Measurements from ENCODE around the gene CSNK2A1. TPM values are rescaled to one million over a fixed set of nuclear protein-coding genes. Genes with fewer than 3 reads are reported as not detected.

The CSNK2A1 gene
- polyA plus RNA-seq, 6 donors from 2014 or later, result 47.4 to 78.4 (median 63.2) TPM

GRCh38 chr20:431012-431904 lies 112.3 kb downstream of the CSNK2A1 start:
- Mint-ChIP-seq H3K36me3 (peaks cover 0 to 5% of the 10 kb centered on the region in 2 donors), H3K27me3 (no peaks in the 10 kb centered on the region), H3K4me1 (peaks cover 12 to 19% (median 17%) of the 10 kb centered on the region in 3 donors), H3K27ac (peak overlapping the region in 2 of 6 donors; percentile 72 to 81), H3K9me3 (no peaks in the 10 kb centered on the region), H3K4me3 (no peak overlapping the region)
- DNase-seq (no peak), ATAC-seq (ENCODE audit: low read depth in 2 of 2) (no peak)

- Mint-ChIP-seq H3K4me1 (peaks cover 11 to 19% (median 17%) of the 10 kb centered on the region in 3 donors), H3K4me3 (no peak overlapping the region), H3K27me3 (no peaks in the 10 kb centered on the region), H3K27ac (no peak overlapping the region), H3K9me3 (no peaks in the 10 kb centered on the region), H3K36me3 (no peaks in the 10 kb centered on the region)
- no peak for ATAC-seq (ENCODE audit: low read depth in 2 of 2)
- no peak for DNase-seq
Measured at GRCh38 chr20:430091-430999, 113.2 kb downstream of the CSNK2A1 start.

DNA sequence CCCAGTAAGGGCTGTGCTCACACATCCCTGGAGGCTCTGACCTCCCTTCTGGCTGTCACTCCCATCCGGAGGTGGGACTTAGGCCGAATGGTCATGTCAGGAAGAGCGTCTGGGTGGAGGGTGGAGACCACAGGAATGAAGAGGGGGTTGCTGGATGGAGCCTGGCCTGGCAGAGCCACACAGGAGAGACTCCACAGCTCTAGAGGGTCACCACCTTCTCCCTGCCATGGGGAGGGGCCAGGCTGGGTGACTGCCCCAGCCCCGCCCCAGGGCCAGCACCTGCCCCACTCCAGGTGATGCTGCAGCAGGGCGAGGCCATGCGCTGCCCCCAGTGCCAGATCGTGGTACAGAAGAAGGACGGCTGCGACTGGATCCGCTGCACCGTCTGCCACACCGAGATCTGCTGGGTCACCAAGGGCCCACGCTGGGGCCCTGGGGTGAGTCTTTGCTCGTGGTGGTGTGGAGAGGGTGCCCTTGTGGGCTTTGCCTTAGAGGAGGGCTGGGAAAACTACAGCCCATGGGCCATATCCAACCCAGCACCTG lies 114.9 kb downstream of the CSNK2A1 start:
- Mint-ChIP-seq H3K9me3 (no peaks in the 10 kb centered on the region), H3K4me3 (no peak overlapping the region), H3K36me3 (peaks cover 0 to 10% of the 10 kb centered on the region in 2 donors), H3K27ac (no peak overlapping the region), H3K4me1 (peaks cover 7 to 9% (median 8%) of the 10 kb centered on the region in 3 donors), H3K27me3 (no peaks in the 10 kb centered on the region)
- DNase-seq (no peak), ATAC-seq (ENCODE audit: low read depth in 2 of 2) (no peak)

DNA sequence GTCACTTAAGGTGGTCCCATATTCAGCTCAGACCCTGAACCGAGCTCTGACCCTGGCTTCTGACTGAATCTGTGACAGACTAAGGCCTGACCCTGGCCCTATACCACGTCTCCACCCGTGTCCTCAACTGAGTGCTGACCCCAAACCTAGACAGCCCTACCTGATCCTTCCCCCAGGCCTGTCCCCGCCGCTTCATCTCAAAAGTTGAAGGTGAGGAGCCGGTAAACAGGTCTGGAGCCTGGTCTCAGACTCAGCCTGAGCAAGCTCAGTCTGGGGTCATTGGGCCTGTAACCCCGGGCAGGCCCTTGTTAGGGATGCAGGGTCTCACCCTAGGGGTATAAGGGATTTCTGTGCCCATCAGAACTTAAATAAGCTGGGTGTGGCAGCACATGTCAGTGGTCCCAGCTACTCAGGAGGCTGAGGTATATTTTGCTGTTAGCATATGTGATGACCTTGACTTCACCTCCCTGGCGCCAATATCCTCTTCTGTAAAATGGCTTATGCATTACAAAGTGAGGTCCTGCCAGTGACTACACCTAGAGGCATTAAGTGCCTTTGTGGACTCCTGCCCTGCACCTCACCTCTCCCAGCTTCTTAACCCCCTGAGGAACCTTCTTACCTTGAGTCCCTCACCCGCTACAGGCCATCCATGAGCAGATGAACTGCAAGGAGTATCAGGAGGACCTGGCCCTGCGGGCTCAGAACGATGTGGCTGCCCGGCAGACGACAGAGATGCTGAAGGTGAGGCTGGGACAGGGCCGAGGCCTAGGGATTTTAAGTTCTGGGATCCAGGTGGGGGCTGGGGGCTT lies 115.5 kb downstream of the CSNK2A1 start:
- H3K36me3 Mint-ChIP-seq, result peaks cover 0 to 10% of the 10 kb centered on the region in 2 donors
- H3K9me3 Mint-ChIP-seq, result no peaks in the 10 kb centered on the region
- H3K4me1 Mint-ChIP-seq, result peaks cover under 1 to 3% (median 1%) of the 10 kb centered on the region in 3 donors
- H3K4me3 Mint-ChIP-seq, result peak overlapping the region in 1 of 8 donors; percentile 68
- no peaks in the 10 kb centered on the region for H3K27me3 Mint-ChIP-seq
- H3K27ac Mint-ChIP-seq, result no peak overlapping the region
- DNase-seq (no peak), ATAC-seq (ENCODE audit: low read depth in 2 of 2) (no peak)

- no peak for DNase-seq
- H3K4me3 Mint-ChIP-seq, result no peak overlapping the region
- no peak overlapping the region for H3K27ac Mint-ChIP-seq
- ATAC-seq (ENCODE audit: low read depth in 2 of 2), result no peak
- H3K27me3 Mint-ChIP-seq, result no peaks in the 10 kb centered on the region
- peaks cover 0 to 12% of the 10 kb centered on the region in 2 donors for H3K36me3 Mint-ChIP-seq
- peaks cover 0 to under 1% (median 0%) of the 10 kb centered on the region in 3 donors for H3K4me1 Mint-ChIP-seq
- no peaks in the 10 kb centered on the region for H3K9me3 Mint-ChIP-seq
Measured at GRCh38 chr20:427401-427800, 116.2 kb downstream of the CSNK2A1 start.

GRCh38 chr20:426566-426965 lies 117.0 kb downstream of the CSNK2A1 start:
- ATAC-seq (ENCODE audit: low read depth in 2 of 2) (no peak), DNase-seq (no peak)
- Mint-ChIP-seq H3K27me3 (no peaks in the 10 kb centered on the region), H3K36me3 (peaks cover 0 to 20% of the 10 kb centered on the region in 2 donors), H3K9me3 (no peaks in the 10 kb centered on the region), H3K4me3 (no peak overlapping the region), H3K27ac (no peak overlapping the region), H3K4me1 (peaks cover 0 to 3% (median 3%) of the 10 kb centered on the region in 3 donors)

Other genes starting within 250 kb of the CSNK2A1 start
- gene ZCCHC3, start 246.2 kb downstream of the CSNK2A1 start, polyA plus RNA-seq (ENCODE audit: low read depth in 6 of 6), result 10 to 100 TPM in 5 of 6 donors, 1 to 10 TPM in 1; 9.7 to 19.0 (median 10.9) TPM
- gene SOX12, start 218.2 kb downstream of the CSNK2A1 start, polyA plus RNA-seq (ENCODE audit: low read depth in 6 of 6), result 1 to 10 TPM in 2 of 6 donors, under 1 TPM in 4; 0.15 to 1.7 (median 0.95) TPM
- gene NRSN2, start 196.7 kb downstream of the CSNK2A1 start, polyA plus RNA-seq (ENCODE audit: low read depth in 6 of 6), result 1 to 10 TPM; 4.7 to 9.8 (median 8.2) TPM
- gene TRIB3, start 163.0 kb downstream of the CSNK2A1 start, polyA plus RNA-seq (ENCODE audit: low read depth in 6 of 6), result 10 to 100 TPM in 5 of 6 donors, 1 to 10 TPM in 1; 7.3 to 23.3 (median 16.3) TPM
- 100 to 1,000 TPM in 1 of 6 donors, 10 to 100 TPM in 5; 82.4 to 105 (median 91.1) TPM for gene RBCK1, start 135.5 kb downstream of the CSNK2A1 start, polyA plus RNA-seq (ENCODE audit: low read depth in 6 of 6)
- 10 to 100 TPM; 16.0 to 24.6 (median 18.6) TPM for gene TBC1D20, start 81.3 kb downstream of the CSNK2A1 start, polyA plus RNA-seq (ENCODE audit: low read depth in 6 of 6)
- not detected for gene TCF15, start 66.5 kb upstream of the CSNK2A1 start, polyA plus RNA-seq (ENCODE audit: low read depth in 6 of 6)
- gene SRXN1, start 109.4 kb upstream of the CSNK2A1 start, polyA plus RNA-seq (ENCODE audit: low read depth in 6 of 6), result under 1 TPM in 5 of 6 donors, not detected in 1; 0.14 to 0.82 (median 0.68) TPM
- gene SCRT2, start 132.0 kb upstream of the CSNK2A1 start, polyA plus RNA-seq (ENCODE audit: low read depth in 6 of 6), result not detected
- not detected for gene SLC52A3, start 224.7 kb upstream of the CSNK2A1 start, polyA plus RNA-seq (ENCODE audit: low read depth in 6 of 6)

Data from naive B cell (primary cell).